Measurements from ENCODE around the gene TRIM52. TPM values are rescaled to one million over a fixed set of nuclear protein-coding genes. Genes with fewer than 3 reads are reported as not detected.

The TRIM52 gene
- total and polyA plus RNA-seq, 9 of the 15 experiments (the other 6 are each of a cell fraction or from before 2014, with no cell fraction given): 3.3 to 21.9 (median 13.5) TPM

DNA sequence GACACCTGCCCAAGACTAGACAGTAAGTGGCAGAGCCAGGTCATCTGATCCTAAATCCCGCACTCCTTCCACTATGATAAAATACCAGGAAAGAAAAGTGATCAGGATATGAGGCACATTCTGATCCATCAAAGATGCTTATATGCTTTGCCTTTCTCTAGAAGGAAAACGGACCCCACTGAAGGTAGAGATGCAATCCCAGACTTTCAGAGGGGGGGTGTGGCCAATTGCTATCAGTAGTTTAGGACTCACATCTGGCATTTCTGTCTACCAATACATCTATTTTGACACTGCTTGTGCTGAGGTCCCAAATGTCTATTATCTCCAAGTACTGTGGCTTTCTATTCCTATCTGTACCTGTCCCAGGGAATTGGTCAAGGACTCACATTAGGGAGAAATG is 1.7 kb downstream of the TRIM52 start (continued):
- TF ChIP-seq KLF10 (CRISPR knock-in tag; IDR thresholded peaks at IDR 0.05) (no peak), SUPT5H (IDR thresholded peaks at IDR 0.05) (no peak), FIP1L1 (IDR thresholded peaks at IDR 0.05; ENCODE audit: low read depth, low read length, poor library complexity, severe bottlenecking) (no peak), ZNF785 (CRISPR knock-in tag; IDR thresholded peaks at IDR 0.05) (no peak), NR3C1 (CRISPR knock-in tag; IDR thresholded peaks at IDR 0.05) (no peak), BRD9 (IDR thresholded peaks at IDR 0.05; ENCODE audit: low read depth, partially characterized antibody) (no peak), ZNF197 (CRISPR knock-in tag; IDR thresholded peaks at IDR 0.05; ENCODE audit: low read depth) (no peak), POLR2AphosphoS2 (IDR thresholded peaks at IDR 0.05; ENCODE audit: low read length) (no peak), DPF2 (IDR thresholded peaks at IDR 0.05) (0 out of 2 replicates have a peak, but pooled peaks have one; percentile 15), MCM7 (IDR thresholded peaks at IDR 0.05) (no peak), ZNF253 (CRISPR knock-in tag; conservative IDR thresholded peaks at IDR 0.05) (no peak), POLR3G (IDR thresholded peaks at IDR 0.05; ENCODE audit: extremely low read depth, insufficient read length, insufficient replicate concordance) (no peak), TAF15 (IDR thresholded peaks at IDR 0.05; ENCODE audit: low read depth, low read length) (no peak), ASH1L (IDR thresholded peaks at IDR 0.05; ENCODE audit: borderline replicate concordance, low read depth, partially characterized antibody) (no peak), HDAC1 (IDR thresholded peaks at IDR 0.05) (no peak), CBFA2T2 (conservative IDR thresholded peaks at IDR 0.05) (peak; percentile 20; the same call in 1 of the 2 replicates), FOXJ3 (CRISPR knock-in tag; IDR thresholded peaks at IDR 0.05) (no peak), ZBTB1 (CRISPR knock-in tag; IDR thresholded peaks at IDR 0.05; ENCODE audit: borderline replicate concordance, low read depth) (no peak)
- TF ChIP-seq, protein P1, sequence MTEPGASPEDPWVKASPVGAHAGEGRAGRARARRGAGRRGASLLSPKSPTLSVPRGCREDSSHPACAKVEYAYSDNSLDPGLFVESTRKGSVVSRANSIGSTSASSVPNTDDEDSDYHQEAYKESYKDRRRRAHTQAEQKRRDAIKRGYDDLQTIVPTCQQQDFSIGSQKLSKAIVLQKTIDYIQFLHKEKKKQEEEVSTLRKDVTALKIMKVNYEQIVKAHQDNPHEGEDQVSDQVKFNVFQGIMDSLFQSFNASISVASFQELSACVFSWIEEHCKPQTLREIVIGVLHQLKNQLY (CRISPR knock-in tag; conservative IDR thresholded peaks at IDR 0.05): no peak
- TF ChIP-seq, protein P2, sequence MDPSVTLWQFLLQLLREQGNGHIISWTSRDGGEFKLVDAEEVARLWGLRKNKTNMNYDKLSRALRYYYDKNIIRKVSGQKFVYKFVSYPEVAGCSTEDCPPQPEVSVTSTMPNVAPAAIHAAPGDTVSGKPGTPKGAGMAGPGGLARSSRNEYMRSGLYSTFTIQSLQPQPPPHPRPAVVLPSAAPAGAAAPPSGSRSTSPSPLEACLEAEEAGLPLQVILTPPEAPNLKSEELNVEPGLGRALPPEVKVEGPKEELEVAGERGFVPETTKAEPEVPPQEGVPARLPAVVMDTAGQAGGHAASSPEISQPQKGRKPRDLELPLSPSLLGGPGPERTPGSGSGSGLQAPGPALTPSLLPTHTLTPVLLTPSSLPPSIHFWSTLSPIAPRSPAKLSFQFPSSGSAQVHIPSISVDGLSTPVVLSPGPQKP (CRISPR knock-in tag; IDR thresholded peaks at IDR 0.05): no peak
- TF ChIP-seq, protein P3, sequence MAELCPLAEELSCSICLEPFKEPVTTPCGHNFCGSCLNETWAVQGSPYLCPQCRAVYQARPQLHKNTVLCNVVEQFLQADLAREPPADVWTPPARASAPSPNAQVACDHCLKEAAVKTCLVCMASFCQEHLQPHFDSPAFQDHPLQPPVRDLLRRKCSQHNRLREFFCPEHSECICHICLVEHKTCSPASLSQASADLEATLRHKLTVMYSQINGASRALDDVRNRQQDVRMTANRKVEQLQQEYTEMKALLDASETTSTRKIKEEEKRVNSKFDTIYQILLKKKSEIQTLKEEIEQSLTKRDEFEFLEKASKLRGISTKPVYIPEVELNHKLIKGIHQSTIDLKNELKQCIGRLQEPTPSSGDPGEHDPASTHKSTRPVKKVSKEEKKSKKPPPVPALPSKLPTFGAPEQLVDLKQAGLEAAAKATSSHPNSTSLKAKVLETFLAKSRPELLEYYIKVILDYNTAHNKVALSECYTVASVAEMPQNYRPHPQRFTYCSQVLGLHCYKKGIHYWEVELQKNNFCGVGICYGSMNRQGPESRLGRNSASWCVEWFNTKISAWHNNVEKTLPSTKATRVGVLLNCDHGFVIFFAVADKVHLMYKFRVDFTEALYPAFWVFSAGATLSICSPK (IDR thresholded peaks at IDR 0.05; ENCODE audit: borderline replicate concordance): no peak
- TF ChIP-seq, protein P4, sequence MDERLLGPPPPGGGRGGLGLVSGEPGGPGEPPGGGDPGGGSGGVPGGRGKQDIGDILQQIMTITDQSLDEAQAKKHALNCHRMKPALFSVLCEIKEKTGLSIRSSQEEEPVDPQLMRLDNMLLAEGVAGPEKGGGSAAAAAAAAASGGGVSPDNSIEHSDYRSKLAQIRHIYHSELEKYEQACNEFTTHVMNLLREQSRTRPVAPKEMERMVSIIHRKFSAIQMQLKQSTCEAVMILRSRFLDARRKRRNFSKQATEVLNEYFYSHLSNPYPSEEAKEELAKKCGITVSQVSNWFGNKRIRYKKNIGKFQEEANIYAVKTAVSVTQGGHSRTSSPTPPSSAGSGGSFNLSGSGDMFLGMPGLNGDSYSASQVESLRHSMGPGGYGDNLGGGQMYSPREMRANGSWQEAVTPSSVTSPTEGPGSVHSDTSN (CRISPR knock-in tag; IDR thresholded peaks at IDR 0.05; ENCODE audit: low read depth): no peak
- TF ChIP-seq, protein P4 (tag; conservative IDR thresholded peaks at IDR 0.05; ENCODE audit: low read depth): peak; percentile 40; the same call in 1 of the 2 replicates
- TF ChIP-seq, protein P5, sequence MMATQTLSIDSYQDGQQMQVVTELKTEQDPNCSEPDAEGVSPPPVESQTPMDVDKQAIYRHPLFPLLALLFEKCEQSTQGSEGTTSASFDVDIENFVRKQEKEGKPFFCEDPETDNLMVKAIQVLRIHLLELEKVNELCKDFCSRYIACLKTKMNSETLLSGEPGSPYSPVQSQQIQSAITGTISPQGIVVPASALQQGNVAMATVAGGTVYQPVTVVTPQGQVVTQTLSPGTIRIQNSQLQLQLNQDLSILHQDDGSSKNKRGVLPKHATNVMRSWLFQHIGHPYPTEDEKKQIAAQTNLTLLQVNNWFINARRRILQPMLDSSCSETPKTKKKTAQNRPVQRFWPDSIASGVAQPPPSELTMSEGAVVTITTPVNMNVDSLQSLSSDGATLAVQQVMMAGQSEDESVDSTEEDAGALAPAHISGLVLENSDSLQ (IDR thresholded peaks at IDR 0.05): 0 out of 2 replicates have a peak, but pooled peaks have one; percentile 9
